HCT116 (cell line): ENCODE results near the gene CACNG1. TPM values are rescaled to one million over a fixed set of nuclear protein-coding genes. Genes with fewer than 3 reads are reported as not detected.

Experiments used
- ATAC-seq: fragments of 200-7000 bp; cut with Tn5 transposase; 2 replicates; pipeline ENCODE4 v1.9.1; 2020; ENCODE audit warnings: mild to moderate bottlenecking, moderate library complexity
- BruUV-seq: library from RNA; stranded (reverse); fragments of 400-500 nt; replicated peaks from 2 replicates; lab custom pipeline; 2021; lab: Mats Ljungman, UMichigan
- CTCF ChIA-PET: fragments of 300-600 bp; sonication (Branson Sonifier 250); formaldehyde crosslinking; loops from one replicate; lab custom pipeline; 2021; ENCODE audit warnings: antibody characterized with exemption; lab: Charles Lee
- POLR2A ChIA-PET: fragments of 300-600, 350-600 bp; sonication (Branson Sonifier 250); formaldehyde crosslinking; loops from one replicate; lab custom pipeline; 2021; ENCODE audit warnings: antibody characterized with exemption; lab: Charles Lee
- RAD21 ChIA-PET, 2 experiments: fragments of 300-600 bp; sonication (Branson Sonifier 250); formaldehyde crosslinking; loops; one replicate each; lab custom pipeline; 2023; ENCODE audit warnings: low total read pairs in 2 of 2; ENCODE audit not compliant: uncharacterized antibody in 2 of 2, unreplicated experiment in 2 of 2, low non-redundant PET in 1 of 2; lab: Charles Lee
- DNase-seq: peaks from one replicate; pipeline ENCODE4 v3.0.0-alpha.2; 2010; ENCODE audit warnings: low read depth, low spot score
- H2AFZ ChIP-seq: fragments of 200-600 bp; shearing (Covaris generic), sonication (generic); 2 replicates; pipeline ENCODE4 v1.6.1; 2017; ENCODE audit warnings: low read depth, mixed run types, mixed read lengths, antibody characterized with exemption, low read length; ENCODE audit not compliant: poor library complexity, severe bottlenecking
- H3K27ac ChIP-seq: 2 replicates; pipeline ENCODE4 v1.5.1; 2012; ENCODE audit warnings: low read depth, low read length
- H3K27me3 ChIP-seq: fragments of 200-600 bp; sonication (generic); 2 replicates; pipeline ENCODE4 v1.6.1; 2016; ENCODE audit warnings: mixed run types, low read length, mixed read lengths; ENCODE audit not compliant: insufficient read depth
- H3K36me3 ChIP-seq, 2 experiments: fragments of 200-500 bp in 1 of 2; fragments of 200-600 bp in 1 of 2; sonication (Bioruptor generic) in 1 of 2; sonication (generic) in 1 of 2; 2 replicates each; pipeline versions ENCODE4 v1.5.1 to v1.6.1; 2014 to 2016; ENCODE audit warnings: low read length in 2 of 2, inconsistent platforms in 1 of 2, mixed read lengths in 1 of 2, mixed run types in 1 of 2; ENCODE audit not compliant: insufficient read depth in 2 of 2, control insufficient read depth in 1 of 2
- H3K4me1 ChIP-seq, 2 experiments: fragments of 200-600 bp in 1 of 2; sonication (generic) in 1 of 2; 2 replicates each; pipeline versions ENCODE4 v1.5.1 to v1.6.1; 2012 to 2017; ENCODE audit warnings: low read length in 2 of 2, inconsistent platforms in 1 of 2, mild to moderate bottlenecking in 1 of 2, mixed read lengths in 1 of 2, mixed run types in 1 of 2, moderate library complexity in 1 of 2; ENCODE audit not compliant: insufficient read depth in 2 of 2, control insufficient read depth in 1 of 2
- H3K4me2 ChIP-seq: fragments of 200-600 bp; sonication (generic); 2 replicates; pipeline ENCODE4 v1.6.1; 2017; ENCODE audit warnings: mixed run types, low read length, mixed read lengths
- H3K4me3 ChIP-seq, 2 experiments: fragments of 200-600 bp in 1 of 2; sonication (generic) in 1 of 2; replicated peaks in 1 of 2; 2 replicates each; pipeline ENCODE4 v1.5.1; 2011 to 2016; ENCODE audit warnings: low read length in 2 of 2, control low read depth in 1 of 2, low read depth in 1 of 2, mild to moderate bottlenecking in 1 of 2, mixed read lengths in 1 of 2, mixed run types in 1 of 2
- H3K79me2 ChIP-seq: fragments of 200-600 bp; sonication (generic); 2 replicates; pipeline ENCODE4 v1.6.1; 2017; ENCODE audit warnings: mild to moderate bottlenecking, mixed run types, low read length, moderate library complexity, mixed read lengths; ENCODE audit not compliant: insufficient read depth
- H3K9ac ChIP-seq: fragments of 200-600 bp; sonication (generic); 2 replicates; pipeline ENCODE4 v1.6.1; 2016; ENCODE audit warnings: low read length, mixed read lengths
- H3K9me2 ChIP-seq: fragments of 200-600 bp; sonication (generic), shearing (Covaris generic); 2 replicates; pipeline ENCODE4 v1.6.1; 2017; ENCODE audit warnings: mixed run types, mild to moderate bottlenecking, moderate library complexity; ENCODE audit not compliant: insufficient read depth
- H3K9me3 ChIP-seq, 2 experiments: fragments of 200-500 bp in 1 of 2; fragments of 200-600 bp in 1 of 2; sonication (Bioruptor generic) in 1 of 2; sonication (generic) in 1 of 2; 2 replicates each; pipeline ENCODE4 v1.6.1; 2014 to 2017; ENCODE audit warnings: low read length in 2 of 2, mixed read lengths in 2 of 2, inconsistent platforms in 1 of 2, low read depth in 1 of 2, mild to moderate bottlenecking in 1 of 2, mixed run types in 1 of 2, moderate library complexity in 1 of 2; ENCODE audit not compliant: control insufficient read depth in 1 of 2, insufficient read depth in 1 of 2
- H4K20me1 ChIP-seq: fragments of 200-600 bp; sonication (generic), shearing (Covaris generic); 2 replicates; pipeline ENCODE4 v1.6.1; 2017; ENCODE audit warnings: mixed run types, mild to moderate bottlenecking, moderate library complexity; ENCODE audit not compliant: insufficient read depth
- CBX3 ChIP-seq: IDR thresholded peaks from 2 replicates; pipeline ENCODE4 v1.6.1; 2012; ENCODE audit warnings: low read depth
- CEBPB ChIP-seq: IDR thresholded peaks from 2 replicates; pipeline ENCODE4 v1.6.1; 2012; ENCODE audit warnings: low read depth
- EGR1 ChIP-seq: IDR thresholded peaks from 2 replicates; pipeline ENCODE4 v1.6.1; 2012; ENCODE audit warnings: low read depth
- EZH2 ChIP-seq: fragments of 200-600 bp; sonication (generic); IDR thresholded peaks from 2 replicates; pipeline ENCODE4 v1.6.1; 2017; ENCODE audit warnings: antibody characterized with exemption, mixed run types
- FOSL1 ChIP-seq: IDR thresholded peaks from 2 replicates; pipeline ENCODE4 v1.6.1; 2012; ENCODE audit warnings: low read depth
- JUND ChIP-seq: IDR thresholded peaks from 2 replicates; pipeline ENCODE4 v1.6.1; 2012
- POLR2A ChIP-seq: IDR thresholded peaks from 2 replicates; pipeline ENCODE4 v1.7.0; 2011; ENCODE audit warnings: borderline replicate concordance; ENCODE audit not compliant: insufficient read depth, insufficient read length; ENCODE audit errors: extremely low read depth
- POLR2AphosphoS5 ChIP-seq: IDR thresholded peaks from 2 replicates; pipeline ENCODE4 v1.6.1; 2011; ENCODE audit warnings: mild to moderate bottlenecking, low read depth, low read length, moderate library complexity
- RAD21 ChIP-seq: IDR thresholded peaks from 2 replicates; pipeline ENCODE4 v1.6.1; 2012; ENCODE audit warnings: low read depth, mild to moderate bottlenecking
- SP1 ChIP-seq: IDR thresholded peaks from 2 replicates; pipeline ENCODE4 v1.6.1; 2012; ENCODE audit warnings: low read depth
- SRF ChIP-seq: IDR thresholded peaks from 2 replicates; pipeline ENCODE4 v1.6.1; 2012; ENCODE audit warnings: low read depth
- TCF7L2 ChIP-seq: IDR thresholded peaks from 2 replicates; pipeline ENCODE4 v1.7.0; 2011; ENCODE audit warnings: borderline replicate concordance, inconsistent platforms; ENCODE audit not compliant: insufficient read depth, insufficient read length; ENCODE audit errors: extremely low read depth
- YY1 ChIP-seq: IDR thresholded peaks from 2 replicates; pipeline ENCODE4 v1.6.1; 2011; ENCODE audit warnings: low read length, low read depth, moderate library complexity, mild to moderate bottlenecking; ENCODE audit not compliant: insufficient replicate concordance; ENCODE audit errors: extremely low read depth
- ZBTB33 ChIP-seq: IDR thresholded peaks from 2 replicates; pipeline ENCODE4 v1.6.1; 2011; ENCODE audit warnings: mild to moderate bottlenecking, low read length, moderate library complexity; ENCODE audit not compliant: insufficient replicate concordance; ENCODE audit errors: extremely low read depth
- ZFX ChIP-seq: fragments of 450-650 bp; IDR thresholded peaks from 2 replicates; pipeline ENCODE4 v1.6.1; 2017
- ZNF274 ChIP-seq: fragments of 200-500 bp; sonication (Bioruptor generic); IDR thresholded peaks from 2 replicates; pipeline ENCODE4 v1.6.1; 2014; ENCODE audit warnings: mild to moderate bottlenecking, low read depth, low read length, inconsistent platforms
- intact Hi-C: fragments of 100-400 bp; cut with micrococcal nuclease; formaldehyde crosslinking; loops from 2 replicates; pipeline ENCODE4 v1.10.0; 2022
- total RNA-seq: library from RNA; stranded (reverse); gene quantifications from one replicate; pipeline ENCODE4 v1.2.1, GENCODE V29; 2021; ENCODE audit not compliant: unreplicated experiment
- TF ChIP-seq, protein P1 (sequence below): IDR thresholded peaks from 2 replicates; pipeline ENCODE4 v1.6.1; 2012
- TF ChIP-seq, protein P2 (sequence below): IDR thresholded peaks from 2 replicates; pipeline ENCODE4 v1.6.1; 2012
- TF ChIP-seq, protein P3 (sequence below): IDR thresholded peaks from 2 replicates; pipeline ENCODE4 v1.6.1; 2012; ENCODE audit warnings: low read depth
- TF ChIP-seq, protein P4 (sequence below), 3 experiments: fragments of 200-600 bp in 1 of 3; sonication (generic) in 1 of 3; IDR thresholded peaks in 2 of 3; conservative IDR thresholded peaks in 1 of 3; 2 replicates each; pipeline ENCODE4 v1.5.1; 2012 to 2017; ENCODE audit warnings: low read depth in 2 of 3, low read length in 2 of 3, antibody characterized with exemption in 1 of 3, borderline replicate concordance in 1 of 3, control low read depth in 1 of 3, mild to moderate bottlenecking in 1 of 3, mixed read lengths in 1 of 3, mixed run types in 1 of 3, moderate library complexity in 1 of 3; ENCODE audit not compliant: insufficient read depth in 1 of 3

Gene CACNG1
- total RNA-seq, 1 experiment from 2014 or later = not detected

DNA sequence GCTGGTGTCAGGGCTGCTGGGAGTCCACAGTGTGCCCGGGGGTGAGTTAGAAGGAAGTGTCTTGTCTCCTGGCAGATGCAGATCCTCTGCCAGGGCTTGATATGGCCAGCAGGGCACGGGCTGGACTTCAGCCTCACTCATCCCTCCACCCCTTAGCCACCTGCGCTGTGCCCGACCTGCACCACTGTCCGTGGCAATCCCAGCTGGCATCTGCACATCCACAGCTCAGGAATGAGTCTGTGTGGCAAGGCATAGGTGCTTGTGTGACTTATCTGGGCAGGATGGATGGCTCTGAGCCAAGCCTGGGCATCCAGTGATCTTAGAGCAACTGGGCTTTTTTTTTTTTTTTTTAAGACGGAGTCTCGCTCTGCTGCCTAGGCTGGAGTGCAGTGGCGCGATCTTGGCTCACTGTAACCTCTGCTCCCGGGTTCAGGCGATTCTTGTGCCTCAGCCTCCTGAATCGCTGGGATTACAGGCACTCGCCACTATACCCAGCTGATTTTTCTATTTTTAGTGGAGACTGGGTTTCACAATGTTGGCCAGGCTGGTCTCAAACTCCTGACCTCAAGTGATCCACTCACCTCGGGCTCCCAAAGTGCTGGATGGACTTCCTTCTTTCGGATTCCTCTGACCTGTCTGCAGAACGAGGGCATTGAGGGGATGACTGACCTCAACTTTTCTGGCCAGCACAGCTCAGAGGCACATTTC, 22.5 kb upstream of the CACNG1 start:
- ChIA-PET CTCF (no interaction called here), RAD21 (no interaction called here), POLR2A (no interaction called here)
- DNase-seq = no peak
- Histone ChIP-seq H3K27ac (no peak overlapping the region), H3K9me3 (no peaks in the 10 kb centered on the region), H3K9me2 (no peaks in the 10 kb centered on the region), H3K27me3 (no peaks in the 10 kb centered on the region), H3K4me1 (peaks cover 0 to 8% of the 10 kb centered on the region in 2 experiments; a peak in 2 of 4 replicates)
- intact Hi-C loops = no loop called here
- no peak; the same call in 1 of the 2 replicates for ATAC-seq
- TF ChIP-seq FOSL1 = no peak
- no peak for TF ChIP-seq ZFX
- no peak for TF ChIP-seq EZH2
- TF ChIP-seq JUND = no peak
- no peak for TF ChIP-seq SP1
- TF ChIP-seq ZBTB33 = no peak
- TF ChIP-seq ZNF274 = no peak
- no peak for TF ChIP-seq TCF7L2
- TF ChIP-seq, protein P1, sequence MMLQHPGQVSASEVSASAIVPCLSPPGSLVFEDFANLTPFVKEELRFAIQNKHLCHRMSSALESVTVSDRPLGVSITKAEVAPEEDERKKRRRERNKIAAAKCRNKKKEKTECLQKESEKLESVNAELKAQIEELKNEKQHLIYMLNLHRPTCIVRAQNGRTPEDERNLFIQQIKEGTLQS = no peak
- TF ChIP-seq YY1 = no peak
- TF ChIP-seq, protein P2, sequence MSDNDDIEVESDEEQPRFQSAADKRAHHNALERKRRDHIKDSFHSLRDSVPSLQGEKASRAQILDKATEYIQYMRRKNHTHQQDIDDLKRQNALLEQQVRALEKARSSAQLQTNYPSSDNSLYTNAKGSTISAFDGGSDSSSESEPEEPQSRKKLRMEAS = no peak
- TF ChIP-seq, protein P3, sequence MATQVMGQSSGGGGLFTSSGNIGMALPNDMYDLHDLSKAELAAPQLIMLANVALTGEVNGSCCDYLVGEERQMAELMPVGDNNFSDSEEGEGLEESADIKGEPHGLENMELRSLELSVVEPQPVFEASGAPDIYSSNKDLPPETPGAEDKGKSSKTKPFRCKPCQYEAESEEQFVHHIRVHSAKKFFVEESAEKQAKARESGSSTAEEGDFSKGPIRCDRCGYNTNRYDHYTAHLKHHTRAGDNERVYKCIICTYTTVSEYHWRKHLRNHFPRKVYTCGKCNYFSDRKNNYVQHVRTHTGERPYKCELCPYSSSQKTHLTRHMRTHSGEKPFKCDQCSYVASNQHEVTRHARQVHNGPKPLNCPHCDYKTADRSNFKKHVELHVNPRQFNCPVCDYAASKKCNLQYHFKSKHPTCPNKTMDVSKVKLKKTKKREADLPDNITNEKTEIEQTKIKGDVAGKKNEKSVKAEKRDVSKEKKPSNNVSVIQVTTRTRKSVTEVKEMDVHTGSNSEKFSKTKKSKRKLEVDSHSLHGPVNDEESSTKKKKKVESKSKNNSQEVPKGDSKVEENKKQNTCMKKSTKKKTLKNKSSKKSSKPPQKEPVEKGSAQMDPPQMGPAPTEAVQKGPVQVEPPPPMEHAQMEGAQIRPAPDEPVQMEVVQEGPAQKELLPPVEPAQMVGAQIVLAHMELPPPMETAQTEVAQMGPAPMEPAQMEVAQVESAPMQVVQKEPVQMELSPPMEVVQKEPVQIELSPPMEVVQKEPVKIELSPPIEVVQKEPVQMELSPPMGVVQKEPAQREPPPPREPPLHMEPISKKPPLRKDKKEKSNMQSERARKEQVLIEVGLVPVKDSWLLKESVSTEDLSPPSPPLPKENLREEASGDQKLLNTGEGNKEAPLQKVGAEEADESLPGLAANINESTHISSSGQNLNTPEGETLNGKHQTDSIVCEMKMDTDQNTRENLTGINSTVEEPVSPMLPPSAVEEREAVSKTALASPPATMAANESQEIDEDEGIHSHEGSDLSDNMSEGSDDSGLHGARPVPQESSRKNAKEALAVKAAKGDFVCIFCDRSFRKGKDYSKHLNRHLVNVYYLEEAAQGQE = no peak
- no peak for TF ChIP-seq SRF
- TF ChIP-seq, protein P4, sequence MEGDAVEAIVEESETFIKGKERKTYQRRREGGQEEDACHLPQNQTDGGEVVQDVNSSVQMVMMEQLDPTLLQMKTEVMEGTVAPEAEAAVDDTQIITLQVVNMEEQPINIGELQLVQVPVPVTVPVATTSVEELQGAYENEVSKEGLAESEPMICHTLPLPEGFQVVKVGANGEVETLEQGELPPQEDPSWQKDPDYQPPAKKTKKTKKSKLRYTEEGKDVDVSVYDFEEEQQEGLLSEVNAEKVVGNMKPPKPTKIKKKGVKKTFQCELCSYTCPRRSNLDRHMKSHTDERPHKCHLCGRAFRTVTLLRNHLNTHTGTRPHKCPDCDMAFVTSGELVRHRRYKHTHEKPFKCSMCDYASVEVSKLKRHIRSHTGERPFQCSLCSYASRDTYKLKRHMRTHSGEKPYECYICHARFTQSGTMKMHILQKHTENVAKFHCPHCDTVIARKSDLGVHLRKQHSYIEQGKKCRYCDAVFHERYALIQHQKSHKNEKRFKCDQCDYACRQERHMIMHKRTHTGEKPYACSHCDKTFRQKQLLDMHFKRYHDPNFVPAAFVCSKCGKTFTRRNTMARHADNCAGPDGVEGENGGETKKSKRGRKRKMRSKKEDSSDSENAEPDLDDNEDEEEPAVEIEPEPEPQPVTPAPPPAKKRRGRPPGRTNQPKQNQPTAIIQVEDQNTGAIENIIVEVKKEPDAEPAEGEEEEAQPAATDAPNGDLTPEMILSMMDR (IDR thresholded peaks at IDR 0.05 in 2 of 3, conservative IDR thresholded peaks at IDR 0.05 in 1 of 3; ENCODE audit: borderline replicate concordance in 1 of 3, insufficient read depth in 1 of 3, low read depth in 2 of 3, low read length in 2 of 3) = no peak
- TF ChIP-seq CBX3 = no peak
- no peak for TF ChIP-seq EGR1
- TF ChIP-seq RAD21 = no peak
- TF ChIP-seq CEBPB = no peak
- no peak for TF ChIP-seq POLR2AphosphoS5
- no peak for TF ChIP-seq POLR2A
- TF ChIP-seq, all 23 proteins: peak for 0
- Histone ChIP-seq H3K4me3 (no peak overlapping the region), H3K36me3 (no peaks in the 10 kb centered on the region), H3K4me2 (0 out of 2 replicates have a peak overlapping the region, but pooled peaks have one; percentile 17), H3K79me2 (no peaks in the 10 kb centered on the region), H3K9ac (no peak overlapping the region), H2AFZ (no peak overlapping the region), H4K20me1 (no peaks in the 10 kb centered on the region)
- no TSS peak for BruUV-seq
